Memory B cell (primary cell): ENCODE measurements around the gene OR52E1.

Source experiments
- ATAC-seq: fragments of 150-1000 bp; cut with Tn5 transposase; 2 replicates; pipeline ENCODE4 v1.10.0; 2021; ENCODE audit warnings: low read depth, mild to moderate bottlenecking, moderate library complexity
- DNase-seq, 2 donors: peaks; one replicate each; pipeline ENCODE4 v3.0.0; 2022; ENCODE audit warnings: low spot score in 2 of 2
- H3K27ac Mint-ChIP-seq: one replicate; pipeline ENCODE4 v1.8.0; 2022; ENCODE audit warnings: mild to moderate bottlenecking, moderate library complexity, mixed read lengths
- H3K27me3 Mint-ChIP-seq: one replicate; pipeline ENCODE4 v1.8.0; 2022; ENCODE audit warnings: mixed read lengths
- H3K36me3 Mint-ChIP-seq: one replicate; pipeline ENCODE4 v1.8.0; 2022; ENCODE audit warnings: mild to moderate bottlenecking, mixed read lengths
- H3K4me1 Mint-ChIP-seq: one replicate; pipeline ENCODE4 v1.8.0; 2022; ENCODE audit warnings: mixed read lengths
- H3K4me3 Mint-ChIP-seq: one replicate; pipeline ENCODE4 v1.8.0; 2022; ENCODE audit warnings: mild to moderate bottlenecking, moderate library complexity, mixed read lengths
- H3K9me3 Mint-ChIP-seq: one replicate; pipeline ENCODE4 v1.8.0; 2022; ENCODE audit warnings: mixed read lengths

OR52E1 gene

DNA sequence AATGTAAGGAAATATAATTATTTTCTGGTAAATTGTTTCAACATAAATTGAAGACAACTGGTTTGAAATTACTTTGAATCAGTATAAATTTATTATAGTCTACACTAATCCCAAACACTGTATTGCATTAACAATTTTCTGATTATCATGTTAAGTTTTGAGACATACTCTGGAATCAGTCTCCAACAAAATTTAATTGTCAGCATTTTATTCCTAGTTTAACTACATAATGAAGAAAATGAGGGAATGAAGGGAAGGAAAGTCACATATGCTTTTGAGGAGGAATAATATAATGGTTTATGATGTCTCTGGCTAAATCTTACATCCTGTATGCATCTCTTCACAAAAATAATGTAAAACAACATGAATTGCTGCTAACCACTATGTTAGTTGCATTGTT is 14.2 kb downstream of the OR52E1 start:
- H3K27ac Mint-ChIP-seq = no peak overlapping the region
- no peak overlapping the region for H3K4me3 Mint-ChIP-seq
- H3K36me3 Mint-ChIP-seq = no peaks in the 10 kb centered on the region

GRCh38 chr11:5088556-5088955 is 19.2 kb downstream of the OR52E1 start:
- no peak for ATAC-seq
- Mint-ChIP-seq H3K9me3 (peaks cover 1% of the 10 kb centered on the region), H3K36me3 (no peaks in the 10 kb centered on the region), H3K27me3 (no peaks in the 10 kb centered on the region), H3K27ac (no peak overlapping the region), H3K4me1 (no peaks in the 10 kb centered on the region), H3K4me3 (no peak overlapping the region)
- no peak for DNase-seq

More for the DNA sequence above, 14.2 kb downstream of the OR52E1 start:
- H3K27me3 Mint-ChIP-seq = no peaks in the 10 kb centered on the region
- ATAC-seq (no peak), DNase-seq (no peak)
- H3K4me1 Mint-ChIP-seq = no peaks in the 10 kb centered on the region
- no peaks in the 10 kb centered on the region for H3K9me3 Mint-ChIP-seq

- Mint-ChIP-seq H3K27me3 (peaks cover 1% of the 10 kb centered on the region), H3K4me3 (no peak overlapping the region), H3K4me1 (no peaks in the 10 kb centered on the region), H3K36me3 (no peaks in the 10 kb centered on the region), H3K27ac (no peak overlapping the region), H3K9me3 (peaks cover 4% of the 10 kb centered on the region)
- no peak for DNase-seq
- ATAC-seq = no peak
Measured at GRCh38 chr11:5090668-5091067, 21.3 kb downstream of the OR52E1 start.

DNA sequence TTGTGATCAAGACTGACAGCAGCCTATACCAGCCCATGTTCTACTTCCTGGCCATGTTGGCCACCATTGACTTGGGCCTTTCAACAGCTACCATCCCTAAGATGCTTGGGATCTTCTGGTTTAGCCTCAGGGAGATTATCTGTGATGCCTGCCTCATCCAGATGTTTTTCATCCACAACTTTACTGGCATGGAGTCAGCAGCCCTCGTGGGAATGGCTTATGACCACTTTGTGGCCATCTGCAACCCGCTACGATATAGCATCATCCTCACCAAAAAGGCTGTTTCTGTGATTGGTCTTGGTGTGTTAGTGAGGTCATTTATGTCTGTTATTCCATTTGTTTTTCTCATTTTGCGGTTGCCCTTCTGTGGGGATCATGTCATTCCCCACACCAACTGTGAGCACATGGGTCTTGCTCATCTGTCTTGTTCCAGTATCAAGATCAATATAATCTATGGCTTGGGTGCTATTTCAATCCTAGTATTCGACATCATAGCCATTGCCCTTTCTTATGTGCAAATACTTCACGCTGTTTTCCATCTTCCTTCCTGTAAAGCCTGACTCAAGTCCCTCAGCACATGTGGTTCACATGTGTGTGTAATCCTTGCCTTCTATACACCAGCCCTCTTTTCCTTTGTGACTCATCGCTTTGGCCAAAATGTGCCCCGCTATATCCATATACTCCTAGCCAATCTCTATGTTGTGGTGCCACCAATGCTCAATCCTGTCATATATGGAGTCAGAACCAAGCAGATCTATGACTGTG is 23.6 kb downstream of the OR52E1 start:
- H3K27me3 Mint-ChIP-seq = peaks cover 1% of the 10 kb centered on the region
- ATAC-seq (no peak), DNase-seq (no peak)
- H3K4me3 Mint-ChIP-seq = no peak overlapping the region
- H3K36me3 Mint-ChIP-seq = no peaks in the 10 kb centered on the region
- no peak overlapping the region for H3K27ac Mint-ChIP-seq
- peaks cover 4% of the 10 kb centered on the region for H3K9me3 Mint-ChIP-seq
- H3K4me1 Mint-ChIP-seq = no peaks in the 10 kb centered on the region

DNA sequence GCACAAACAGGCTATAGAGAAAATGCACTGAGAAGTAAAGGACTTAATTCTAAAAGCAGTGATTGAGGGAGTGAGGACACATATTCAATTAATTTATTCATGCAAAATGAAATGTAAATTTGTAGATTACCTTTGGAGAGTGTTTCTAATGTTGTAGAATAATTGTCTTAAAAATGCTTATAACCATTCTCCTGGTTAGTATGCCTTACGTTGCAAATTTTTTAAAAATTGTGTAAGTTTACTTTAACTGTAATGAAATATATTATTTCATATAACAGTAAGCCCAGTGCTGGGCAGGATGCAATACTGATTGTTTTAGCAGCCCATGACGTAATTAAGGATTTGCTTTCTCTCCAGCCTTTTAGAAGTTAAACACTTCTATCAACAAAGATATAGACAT is 26.6 kb downstream of the OR52E1 start:
- H3K9me3 Mint-ChIP-seq = peaks cover 4% of the 10 kb centered on the region
- no peaks in the 10 kb centered on the region for H3K4me1 Mint-ChIP-seq
- DNase-seq (no peak), ATAC-seq (no peak)
- no peak overlapping the region for H3K27ac Mint-ChIP-seq
- peaks cover 3% of the 10 kb centered on the region for H3K27me3 Mint-ChIP-seq
- H3K4me3 Mint-ChIP-seq = no peak overlapping the region
- no peaks in the 10 kb centered on the region for H3K36me3 Mint-ChIP-seq

DNA sequence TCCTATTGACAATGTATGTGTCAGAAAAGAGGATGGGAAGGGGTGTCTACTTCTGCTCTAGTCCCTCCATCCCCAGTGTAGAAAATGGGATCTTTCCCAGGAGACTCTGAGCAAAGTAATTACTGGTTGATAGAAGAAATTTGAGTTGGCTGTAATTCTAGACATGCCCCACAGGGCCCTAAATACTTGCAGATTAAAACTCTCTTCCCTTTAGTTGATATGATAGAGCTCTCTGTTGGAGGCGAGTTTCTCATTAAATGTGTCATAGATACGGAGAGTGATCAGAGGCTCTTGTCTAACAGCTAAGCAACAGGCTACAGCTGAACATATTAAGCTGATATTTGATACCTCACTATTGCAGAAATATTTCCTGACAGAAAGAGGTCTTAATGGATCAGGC is 32.9 kb downstream of the OR52E1 start:
- no peak overlapping the region for H3K27ac Mint-ChIP-seq
- ATAC-seq (no peak), DNase-seq (no peak)
- H3K4me1 Mint-ChIP-seq = no peaks in the 10 kb centered on the region
- no peaks in the 10 kb centered on the region for H3K36me3 Mint-ChIP-seq
- H3K27me3 Mint-ChIP-seq = peaks cover 4% of the 10 kb centered on the region
- H3K9me3 Mint-ChIP-seq = no peaks in the 10 kb centered on the region
- H3K4me3 Mint-ChIP-seq = no peak overlapping the region

- H3K4me1 Mint-ChIP-seq = no peaks in the 10 kb centered on the region
- no peak overlapping the region for H3K4me3 Mint-ChIP-seq
- H3K9me3 Mint-ChIP-seq = no peaks in the 10 kb centered on the region
- no peak overlapping the region for H3K27ac Mint-ChIP-seq
- ATAC-seq (no peak), DNase-seq (no peak)
- peaks cover 6% of the 10 kb centered on the region for H3K27me3 Mint-ChIP-seq
- no peaks in the 10 kb centered on the region for H3K36me3 Mint-ChIP-seq
Measured at GRCh38 chr11:5103066-5103465, 33.7 kb downstream of the OR52E1 start.

DNA sequence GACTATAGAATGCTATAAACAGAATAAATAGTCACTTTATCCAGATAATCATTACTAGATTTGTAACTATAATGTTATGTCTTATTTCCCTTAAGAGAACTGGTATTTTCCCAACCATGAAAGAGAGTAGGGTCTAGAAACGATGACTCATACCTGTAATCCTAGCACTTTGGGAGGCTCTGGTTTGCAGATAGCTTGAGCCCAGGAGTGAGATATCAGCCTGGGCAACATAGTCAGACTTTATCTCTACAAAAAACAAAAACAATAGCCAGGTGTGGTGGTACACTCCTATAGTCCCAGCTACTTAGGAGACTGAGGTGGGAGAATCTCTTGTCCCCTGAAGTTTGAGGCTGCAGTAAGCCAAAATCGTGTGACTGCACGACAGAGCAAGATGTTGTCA is 37.9 kb downstream of the OR52E1 start:
- DNase-seq = no peak
- no peaks in the 10 kb centered on the region for H3K36me3 Mint-ChIP-seq
- no peaks in the 10 kb centered on the region for H3K4me1 Mint-ChIP-seq
- no peak overlapping the region for H3K4me3 Mint-ChIP-seq
- H3K9me3 Mint-ChIP-seq = no peaks in the 10 kb centered on the region
- no peak overlapping the region for H3K27ac Mint-ChIP-seq
- no peak for ATAC-seq
- peaks cover 4% of the 10 kb centered on the region for H3K27me3 Mint-ChIP-seq

- Mint-ChIP-seq H3K4me1 (no peaks in the 10 kb centered on the region), H3K4me3 (no peak overlapping the region), H3K36me3 (no peaks in the 10 kb centered on the region), H3K27me3 (peaks cover 9% of the 10 kb centered on the region), H3K9me3 (peaks cover 2% of the 10 kb centered on the region), H3K27ac (no peak overlapping the region)
- ATAC-seq (no peak), DNase-seq (no peak)
Measured at GRCh38 chr11:5115339-5115738, 46.0 kb downstream of the OR52E1 start.

DNA sequence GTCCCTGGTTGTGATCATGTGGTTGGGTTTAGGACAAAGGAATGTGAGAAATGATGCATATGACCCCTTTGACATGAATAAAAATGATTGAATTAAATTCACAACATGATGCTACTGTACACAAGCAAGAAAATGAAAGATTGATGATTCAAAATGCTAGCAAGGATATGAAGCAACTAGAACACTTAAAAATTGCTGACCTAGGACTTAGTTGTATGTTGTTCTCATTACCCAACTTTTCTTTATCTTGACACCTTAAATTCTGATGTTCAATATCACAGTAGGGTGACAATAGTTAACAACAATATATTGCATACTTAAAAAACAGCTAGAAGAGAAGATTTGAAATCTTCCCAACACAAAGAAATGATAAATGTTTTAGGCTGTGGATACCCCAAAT is 48.2 kb downstream of the OR52E1 start:
- DNase-seq (no peak), ATAC-seq (no peak)
- peaks cover 2% of the 10 kb centered on the region for H3K9me3 Mint-ChIP-seq
- no peaks in the 10 kb centered on the region for H3K4me1 Mint-ChIP-seq
- H3K27ac Mint-ChIP-seq = no peak overlapping the region
- H3K36me3 Mint-ChIP-seq = no peaks in the 10 kb centered on the region
- no peak overlapping the region for H3K4me3 Mint-ChIP-seq
- peaks cover 9% of the 10 kb centered on the region for H3K27me3 Mint-ChIP-seq

- no peak overlapping the region for H3K4me3 Mint-ChIP-seq
- DNase-seq (no peak), ATAC-seq (no peak)
- no peaks in the 10 kb centered on the region for H3K4me1 Mint-ChIP-seq
- H3K27ac Mint-ChIP-seq = no peak overlapping the region
- no peaks in the 10 kb centered on the region for H3K36me3 Mint-ChIP-seq
- peaks cover 9% of the 10 kb centered on the region for H3K27me3 Mint-ChIP-seq
- H3K9me3 Mint-ChIP-seq = peaks cover 2% of the 10 kb centered on the region
Measured at GRCh38 chr11:5118893-5119292, 49.5 kb downstream of the OR52E1 start.
